PC-3 (cell line): ENCODE measurements around the gene AKR1C8.

Source experiments
- CTCF ChIP-seq: fragments of 300-600 bp; sonication (generic); conservative IDR thresholded peaks from 2 replicates; pipeline ENCODE4 v1.5.1; 2017; ENCODE audit warnings: antibody characterized with exemption, low read depth, mild to moderate bottlenecking, low read length
- EZH2 ChIP-seq: fragments of 300-600 bp; sonication (generic); IDR thresholded peaks from one replicate; pipeline ENCODE4 v1.6.1; 2017; ENCODE audit warnings: antibody characterized with exemption, mild to moderate bottlenecking, low read length; ENCODE audit not compliant: unreplicated experiment
- EZH2phosphoT487 ChIP-seq: fragments of 300-600 bp; sonication (generic); IDR thresholded peaks from 2 replicates; pipeline ENCODE4 v1.6.1; 2018; ENCODE audit warnings: mild to moderate bottlenecking, antibody characterized with exemption, low read length, borderline replicate concordance

- TF ChIP-seq CTCF (no peak), EZH2 (no peak), EZH2phosphoT487 (no peak)
Measured at GRCh38 chr10:5188358-5188757, 3.4 kb upstream of the AKR1C8 start.
